Left cardiac atrium (tissue), 4 donors: Measurements from ENCODE around the gene SAPCD1. TPM values are rescaled to one million over a fixed set of nuclear protein-coding genes. Genes with fewer than 3 reads are reported as not detected.

Experiments
- ATAC-seq, 2 donors: fragments of 200-7000 bp; cut with Tn5 transposase; one replicate each; pipeline ENCODE4 v1.9.1; 2020; ENCODE audit warnings: mild to moderate bottlenecking in 2 of 2, moderate library complexity in 2 of 2
- DNase-seq: peaks from one replicate; pipeline ENCODE4 v3.0.0-alpha.2; 2020
- intact Hi-C, 2 donors: fragments of 100-400 bp; cut with DNase I; formaldehyde crosslinking; loops; one replicate each; pipeline versions ENCODE4 v1.14.1 to v1.15.1; 2022 to 2023
- total RNA-seq, 2 donors: library from RNA; stranded (reverse); fragmentation: NEBNext Ultra II Directional; extraction: Animal tissue kit (Norgen Biotek cat#: 25700); gene quantifications; one replicate each; pipeline ENCODE4 v1.2.1, GENCODE V29; 2021
- donor health status: DM: no; HTN: yes; CAD: no.
- donor health status: DM: no; HTN: yes; CAD: no; lungs with severe emphysema.
- donor health status: DM: yes; HTN: yes; CAD: no.
- donor health status: Dilated cardiomyopathy.

Gene SAPCD1
- total RNA-seq, 2 donors from 2014 or later = 0.71 to 0.73 TPM

DNA sequence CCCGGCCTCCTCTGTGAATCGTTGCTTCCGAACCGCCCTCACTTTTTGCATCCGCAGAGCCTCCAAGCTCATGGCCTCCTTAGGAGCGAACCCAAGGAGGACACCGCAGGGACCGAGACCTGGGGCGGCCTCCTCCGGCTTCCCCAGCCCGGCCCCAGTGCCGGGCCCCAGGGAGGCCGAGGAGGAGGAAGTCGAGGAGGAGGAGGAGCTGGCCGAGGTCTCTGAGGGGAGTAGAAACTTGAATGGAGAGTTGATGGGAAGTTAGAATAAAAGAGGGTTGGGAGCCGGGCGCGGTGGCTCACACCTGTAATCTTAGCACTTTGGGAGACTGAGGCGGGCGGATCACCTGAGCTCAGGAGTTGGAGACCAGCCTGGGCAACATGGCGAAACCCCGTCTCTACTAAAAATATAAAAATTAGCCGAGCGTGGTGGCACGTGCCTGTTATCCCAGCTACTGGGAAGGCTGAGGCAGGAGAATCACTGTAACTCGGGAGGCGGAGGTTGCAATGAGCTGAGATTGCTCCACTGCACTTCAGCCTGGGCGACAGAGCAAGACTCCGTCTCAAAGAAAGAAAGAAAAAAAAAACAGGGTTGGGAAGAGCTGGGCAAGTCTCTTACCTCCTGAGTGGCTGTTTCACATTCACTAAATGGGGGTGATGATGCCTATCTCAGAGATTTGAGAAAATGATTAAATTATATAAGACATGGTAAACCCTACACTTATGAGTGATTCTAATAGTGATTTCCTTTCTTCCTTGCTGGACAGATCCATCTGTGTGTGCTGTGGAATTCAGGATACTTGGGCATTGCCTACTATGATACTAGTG is 21.8 kb upstream of the SAPCD1 start:
- intact Hi-C loops = no loop called here
- ATAC-seq (peak; percentile 1), DNase-seq (no peak)

- DNase-seq = no peak
- ATAC-seq = no peak
- intact Hi-C loops = no loop called here
Observed at GRCh38 chr6:31741815-31742214, 20.6 kb upstream of the SAPCD1 start.

DNA sequence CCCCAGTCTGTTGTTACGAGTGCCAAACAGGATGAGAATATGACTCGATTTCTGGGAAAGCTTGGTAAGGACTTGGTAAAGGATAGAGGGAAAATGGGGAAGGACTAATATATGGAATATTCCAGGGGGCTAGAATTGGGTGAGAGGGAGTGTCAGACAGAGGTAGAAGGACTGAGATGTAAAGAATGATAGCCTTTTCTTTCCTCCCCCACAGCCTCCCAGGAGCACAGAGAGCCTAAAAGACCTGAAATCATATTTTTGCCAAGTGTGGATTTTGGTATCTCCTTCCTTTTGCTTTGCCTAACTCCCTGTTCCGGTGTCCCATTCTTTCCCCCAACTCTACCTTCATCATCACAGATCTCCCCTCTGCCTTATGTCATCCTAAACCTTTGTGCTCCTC is 19.6 kb upstream of the SAPCD1 start:
- DNase-seq = no peak
- ATAC-seq = no peak
- intact Hi-C loops = no loop called here

GRCh38 chr6:31744422-31744821 is 18.0 kb upstream of the SAPCD1 start:
- ATAC-seq = no peak
- intact Hi-C loops = no loop called here

GRCh38 chr6:31749301-31750036 is 13.0 kb upstream of the SAPCD1 start:
- intact Hi-C loops = no loop called here
- ATAC-seq (no peak), DNase-seq (no peak)

More at GRCh38 chr6:31744422-31744821, 18.0 kb upstream of the SAPCD1 start:
- DNase-seq = no peak

- no peak for DNase-seq
- ATAC-seq = no peak
- intact Hi-C loops = no loop called here
Observed at GRCh38 chr6:31750411-31751022, 11.9 kb upstream of the SAPCD1 start.

GRCh38 chr6:31752739-31753319 is 9.6 kb upstream of the SAPCD1 start:
- DNase-seq = no peak
- intact Hi-C loops = no loop called here
- ATAC-seq = peak in 1 of 2 donors; percentile 23

DNA sequence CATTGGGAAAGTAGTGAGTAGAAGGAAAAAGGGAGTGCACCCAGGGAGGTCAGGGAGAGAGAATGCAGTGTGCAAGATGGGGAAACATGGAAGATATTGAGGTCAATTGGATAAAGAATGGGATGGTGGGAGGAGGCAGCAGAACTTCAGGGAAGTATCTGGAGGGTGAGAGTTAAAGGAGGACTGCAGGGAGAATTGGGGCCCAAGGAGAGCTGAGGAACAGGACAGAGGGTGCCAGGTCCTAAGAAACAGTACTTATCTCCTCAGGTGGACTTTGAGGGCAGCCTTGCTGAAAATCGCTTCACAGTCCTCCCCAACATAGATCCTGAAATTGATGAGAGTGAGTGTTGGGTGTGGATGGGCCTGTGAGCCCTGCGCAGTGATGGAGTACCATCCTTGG is 4.2 kb upstream of the SAPCD1 start:
- intact Hi-C loops = no loop called here
- no peak for DNase-seq
- no peak for ATAC-seq

GRCh38 chr6:31760790-31761189 is 1.7 kb upstream of the SAPCD1 start:
- DNase-seq (no peak), ATAC-seq (no peak)
- intact Hi-C loops = no loop called here

DNA sequence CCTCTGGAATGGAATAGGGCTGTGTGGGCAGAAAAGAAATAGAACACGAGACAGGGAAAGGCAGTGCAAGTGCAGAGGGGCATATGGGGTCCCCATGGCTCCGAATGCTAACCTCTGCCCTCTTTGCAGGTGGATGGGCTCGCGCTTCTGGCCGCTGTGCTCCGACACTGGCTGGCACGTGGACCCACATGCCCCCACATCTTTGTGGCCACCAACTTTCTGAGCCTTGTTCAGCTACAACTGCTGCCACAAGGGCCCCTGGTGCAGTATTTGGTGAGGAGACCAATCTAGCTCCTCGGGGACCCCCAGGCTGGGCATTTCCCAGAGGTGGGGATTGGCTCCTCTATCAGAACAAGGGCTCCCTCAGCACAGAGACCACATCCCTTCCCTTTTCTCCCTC is 1.1 kb upstream of the SAPCD1 start:
- ATAC-seq (no peak), DNase-seq (no peak)
- intact Hi-C loops = no loop called here

DNA sequence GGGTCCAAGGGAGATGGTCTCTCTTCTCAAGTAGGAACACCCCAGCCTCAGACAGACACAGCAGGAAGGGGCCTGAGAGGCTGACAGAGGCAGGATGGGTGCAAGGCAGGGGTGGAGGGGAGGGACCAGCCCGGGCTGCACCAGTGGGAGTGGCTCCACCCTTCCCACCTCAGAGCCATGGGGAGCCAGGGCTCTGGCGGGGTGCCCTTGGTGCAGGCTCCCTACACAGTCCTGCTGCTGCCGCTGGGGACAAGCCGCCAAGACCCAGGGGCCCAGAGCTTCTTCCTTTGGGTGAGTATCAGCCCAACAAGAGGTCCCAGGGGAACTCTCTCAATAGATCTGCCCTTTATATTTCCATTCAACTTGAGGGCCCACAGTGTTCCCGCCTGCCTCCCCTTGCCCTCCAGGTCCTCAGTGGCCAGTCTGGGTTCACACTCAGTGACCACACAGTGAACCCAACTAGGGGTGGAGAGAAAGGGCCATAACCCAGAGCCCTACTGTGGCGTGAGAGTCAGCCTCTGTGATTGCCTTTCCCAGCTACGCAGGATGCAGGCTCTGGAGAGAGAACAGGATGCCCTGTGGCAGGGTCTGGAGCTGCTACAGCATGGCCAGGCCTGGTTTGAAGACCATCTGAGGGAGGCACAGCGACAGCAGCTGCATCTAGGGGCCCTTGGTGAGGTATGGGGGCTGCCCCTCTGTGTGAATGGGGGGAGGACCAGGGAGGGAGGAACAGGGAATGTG is 592 bp downstream of the SAPCD1 start:
- DNase-seq = no peak
- intact Hi-C loops = no loop called here
- ATAC-seq = no peak

GRCh38 chr6:31763619-31763940 is 1.1 kb downstream of the SAPCD1 start:
- intact Hi-C loops = no loop called here
- DNase-seq = no peak
- ATAC-seq = peak in 1 of 2 donors; percentile 22

- DNase-seq (no peak), ATAC-seq (no peak)
- intact Hi-C loops = no loop called here
Observed at GRCh38 chr6:31764198-31764597, 1.7 kb downstream of the SAPCD1 start.

DNA sequence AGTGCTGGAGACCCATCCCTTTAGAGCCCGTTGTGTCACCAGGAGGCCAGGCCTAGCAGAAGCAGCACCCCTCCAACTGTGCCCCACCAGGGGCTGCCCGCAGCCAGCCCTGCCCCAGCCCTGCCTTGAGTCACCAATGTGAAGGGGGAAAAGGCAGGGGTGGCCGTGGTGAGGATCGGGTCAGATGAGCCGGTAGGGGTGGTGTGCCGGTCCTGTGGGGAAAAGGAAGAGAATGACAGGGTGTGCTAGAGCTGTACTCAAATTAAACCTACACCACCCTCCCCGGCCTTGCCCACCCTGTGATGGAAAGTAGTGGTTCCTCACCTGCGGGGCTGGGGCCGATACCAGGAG is 3.1 kb downstream of the SAPCD1 start:
- ATAC-seq = no peak
- intact Hi-C loops = no loop called here
- no peak for DNase-seq

GRCh38 chr6:31765910-31766794 is 3.7 kb downstream of the SAPCD1 start:
- intact Hi-C loops = no loop called here
- ATAC-seq (peak; percentile 42 to 66), DNase-seq (no peak)

GRCh38 chr6:31767096-31767645 is 4.7 kb downstream of the SAPCD1 start:
- ATAC-seq (no peak), DNase-seq (no peak)
- intact Hi-C loops = no loop called here

GRCh38 chr6:31768363-31769257 is 6.2 kb downstream of the SAPCD1 start:
- ATAC-seq (peak in 1 of 2 donors; percentile 28), DNase-seq (no peak)
- intact Hi-C loops = no loop called here
